SU-DHL-6 (cell line): ENCODE measurements around the gene CBX5.
"Not testable (repeated sequence)": the region's sequence is repeated elsewhere in the genome, so short reads cannot be mapped to it uniquely, and the experiment has no call there.

Experiments used
- H2AFZ ChIP-seq: fragments of 200-600 bp; sonication (generic); 2 replicates; pipeline ENCODE4 v1.6.1; 2014; ENCODE audit warnings: low read depth, mild to moderate bottlenecking, moderate library complexity, mixed read lengths, antibody characterized with exemption, low read length; ENCODE audit not compliant: severe bottlenecking
- H3F3A ChIP-seq: fragments of 200-600 bp; shearing (Covaris generic); 2 replicates; pipeline ENCODE4 v1.6.0; 2016; ENCODE audit warnings: antibody characterized with exemption, mild to moderate bottlenecking; ENCODE audit not compliant: insufficient read depth
- H3K27ac ChIP-seq: fragments of 200-600 bp; sonication (generic); 2 replicates; pipeline ENCODE4 v1.5.1; 2016; ENCODE audit warnings: low read depth, mild to moderate bottlenecking, low read length, moderate library complexity, mixed read lengths
- H3K27me3 ChIP-seq: fragments of 200-600 bp; sonication (generic), shearing (Covaris generic); 2 replicates; pipeline ENCODE4 v1.6.0; 2014; ENCODE audit warnings: mild to moderate bottlenecking, low read length
- H3K36me3 ChIP-seq: fragments of 200-600 bp; sonication (generic); 2 replicates; pipeline ENCODE4 v1.6.1; 2014; ENCODE audit warnings: mild to moderate bottlenecking, low read length, mixed read lengths
- H3K4me2 ChIP-seq: fragments of 300-600, 200-600 bp; shearing (Covaris generic), sonication (generic); 2 replicates; pipeline ENCODE4 v1.6.0; 2014; ENCODE audit warnings: low read length, low read depth, mild to moderate bottlenecking; ENCODE audit not compliant: poor library complexity, severe bottlenecking
- H3K4me3 ChIP-seq: fragments of 200-600 bp; sonication (generic); 2 replicates; pipeline ENCODE4 v1.5.1; 2014; ENCODE audit warnings: antibody characterized with exemption, low read length, mild to moderate bottlenecking, mixed read lengths; ENCODE audit not compliant: insufficient read depth, poor library complexity, severe bottlenecking
- H3K79me2 ChIP-seq: fragments of 200-600 bp; sonication (generic); 2 replicates; pipeline ENCODE4 v1.6.1; 2014; ENCODE audit warnings: mild to moderate bottlenecking, low read length, moderate library complexity; ENCODE audit not compliant: insufficient read depth
- H3K9ac ChIP-seq: fragments of 200-600 bp; sonication (generic); 2 replicates; pipeline ENCODE4 v1.7.0; 2014; ENCODE audit warnings: mild to moderate bottlenecking, low read length
- H3K9me2 ChIP-seq: fragments of 200-600 bp; sonication (generic); replicated peaks from 2 replicates; pipeline ENCODE4 v1.6.1; 2014; ENCODE audit warnings: low read length; ENCODE audit not compliant: insufficient read depth
- H3K9me3 ChIP-seq: fragments of 200-600 bp; sonication (generic); 2 replicates; pipeline ENCODE4 v1.6.1; 2014; ENCODE audit warnings: low read length, mixed read lengths; ENCODE audit not compliant: insufficient read depth
- H4K20me1 ChIP-seq: fragments of 200-600 bp; sonication (generic); 2 replicates; pipeline ENCODE4 v1.6.1; 2014; ENCODE audit warnings: low read depth, mild to moderate bottlenecking, antibody characterized with exemption, low read length, moderate library complexity, mixed read lengths
- CTCF ChIP-seq: fragments of 200-600 bp; sonication (generic); IDR thresholded peaks from one replicate; pipeline ENCODE4 v1.5.1; 2017; ENCODE audit warnings: antibody characterized with exemption, mild to moderate bottlenecking, low read length, moderate library complexity; ENCODE audit not compliant: insufficient read depth, poor library complexity, severe bottlenecking
- EZH2phosphoT487 ChIP-seq: fragments of 200-600 bp; sonication (generic), shearing (Covaris generic); conservative IDR thresholded peaks from 2 replicates; pipeline ENCODE4 v1.6.1; 2018; ENCODE audit warnings: mild to moderate bottlenecking, antibody characterized with exemption, low read length, moderate library complexity, mixed read lengths

The CBX5 gene

GRCh38 chr12:54196396-54196795 is 83.5 kb downstream of the CBX5 start:
- H4K20me1 ChIP-seq = no peaks in the 10 kb centered on the region
- H3K79me2 ChIP-seq = no peaks in the 10 kb centered on the region
- no peak for TF ChIP-seq EZH2phosphoT487
- TF ChIP-seq CTCF = no peak
- H3K4me3 ChIP-seq = no peak overlapping the region
- H3K9ac ChIP-seq = no peak overlapping the region
- H3K36me3 ChIP-seq = no peaks in the 10 kb centered on the region
- H3K9me3 ChIP-seq = no peaks in the 10 kb centered on the region
- no peaks in the 10 kb centered on the region for H3F3A ChIP-seq
- no peak overlapping the region for H3K27ac ChIP-seq
- H2AFZ ChIP-seq = no peak overlapping the region
- H3K9me2 ChIP-seq = no peaks in the 10 kb centered on the region
- H3K27me3 ChIP-seq = no peaks in the 10 kb centered on the region
- no peak overlapping the region for H3K4me2 ChIP-seq

- Histone ChIP-seq H4K20me1 (no peaks in the 10 kb centered on the region), H3K36me3 (no peaks in the 10 kb centered on the region), H3K4me2 (no peak overlapping the region), H3F3A (0 out of 2 replicates have a peak, but pooled peaks cover under 1% of the 10 kb centered on the region), H3K27ac (no peak overlapping the region), H3K79me2 (no peaks in the 10 kb centered on the region), H3K9me2 (no peaks in the 10 kb centered on the region), H3K9ac (no peak overlapping the region), H3K27me3 (no peaks in the 10 kb centered on the region), H3K4me3 (no peak overlapping the region), H3K9me3 (no peaks in the 10 kb centered on the region), H2AFZ (no peak overlapping the region)
- no peak for TF ChIP-seq EZH2phosphoT487
- TF ChIP-seq CTCF = no peak
Observed at GRCh38 chr12:54195737-54196347, 84.1 kb downstream of the CBX5 start.

- Histone ChIP-seq H3K9me3 (no peaks in the 10 kb centered on the region), H3K9me2 (no peaks in the 10 kb centered on the region), H3K27ac (no peak overlapping the region), H3K4me3 (no peak overlapping the region), H4K20me1 (no peaks in the 10 kb centered on the region), H3K4me2 (no peak overlapping the region), H2AFZ (no peak overlapping the region), H3K36me3 (no peaks in the 10 kb centered on the region), H3K9ac (no peak overlapping the region), H3K27me3 (no peaks in the 10 kb centered on the region), H3F3A (0 out of 2 replicates have a peak, but pooled peaks cover 7% of the 10 kb centered on the region), H3K79me2 (no peaks in the 10 kb centered on the region)
- no peak for TF ChIP-seq EZH2phosphoT487
- no peak for TF ChIP-seq CTCF
Observed at GRCh38 chr12:54195080-54195736, 84.7 kb downstream of the CBX5 start.

- H3K27me3 ChIP-seq, H2AFZ ChIP-seq, H3K36me3 ChIP-seq, H4K20me1 ChIP-seq, H3K9me3 ChIP-seq, H3K27ac ChIP-seq, H3K4me2 ChIP-seq, H3K9ac ChIP-seq, H3K9me2 ChIP-seq, H3K4me3 ChIP-seq, H3K79me2 ChIP-seq, H3F3A ChIP-seq: not testable (repeated sequence)
Observed at GRCh38 chr12:54194611-54195010, 85.3 kb downstream of the CBX5 start.
